CMK (cell line): ENCODE measurements around the gene RIF1.

ENCODE experiments used
- DNase-seq: peaks from one replicate; pipeline ENCODE4 v3.0.0-alpha.2; 2010; ENCODE audit warnings: low read depth

RIF1 gene

DNA sequence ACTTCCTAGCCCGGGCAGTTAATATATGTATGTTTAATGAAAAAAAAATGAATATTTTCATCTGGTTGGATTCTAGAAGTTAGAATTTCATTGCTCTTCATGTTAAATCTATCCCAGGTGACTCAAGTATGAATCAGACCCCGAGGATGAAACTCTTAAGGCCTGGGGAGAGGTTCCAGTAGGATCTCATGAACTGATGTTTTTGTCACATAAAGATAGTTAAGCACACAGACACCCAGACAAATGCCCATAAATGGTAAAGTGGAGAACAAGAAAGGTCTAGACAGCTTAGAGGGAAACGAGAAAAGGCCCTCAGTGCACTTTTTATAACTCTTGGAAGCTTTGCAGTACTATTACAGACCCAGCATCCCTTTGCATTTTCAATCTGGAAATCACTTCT is 114.1 kb downstream of the RIF1 start:
- DNase-seq = no peak

DNA sequence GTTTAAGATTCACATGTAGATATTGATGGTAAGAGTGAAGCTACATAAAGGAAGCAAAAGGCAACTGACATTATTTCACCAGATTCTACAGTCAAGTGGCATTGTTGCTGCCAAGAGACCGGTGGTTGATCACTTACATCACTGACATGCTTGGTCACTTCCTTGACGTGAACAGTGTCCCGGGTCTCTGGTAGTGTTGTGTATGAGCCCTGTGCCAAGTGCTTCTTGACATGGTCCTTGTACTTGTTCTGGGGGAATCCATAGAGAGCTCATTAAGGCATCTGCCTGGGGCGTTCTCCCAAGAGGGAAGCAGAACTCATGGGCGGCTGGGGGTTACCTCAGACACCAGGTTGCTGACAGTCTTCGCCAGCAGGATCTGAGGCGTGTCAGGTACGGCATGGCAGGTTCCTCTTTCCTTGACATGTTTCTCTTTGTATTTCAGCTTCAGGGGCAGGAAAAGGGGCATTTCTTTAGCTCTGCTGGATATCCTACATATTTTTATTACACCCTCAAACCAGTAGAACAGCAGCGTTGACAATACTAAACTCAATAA is 116.2 kb downstream of the RIF1 start:
- DNase-seq = no peak

GRCh38 chr2:151526572-151527090 is 116.9 kb downstream of the RIF1 start:
- DNase-seq = no peak
